ENCODE data around the gene BMPR1A.

The BMPR1A gene

DNA sequence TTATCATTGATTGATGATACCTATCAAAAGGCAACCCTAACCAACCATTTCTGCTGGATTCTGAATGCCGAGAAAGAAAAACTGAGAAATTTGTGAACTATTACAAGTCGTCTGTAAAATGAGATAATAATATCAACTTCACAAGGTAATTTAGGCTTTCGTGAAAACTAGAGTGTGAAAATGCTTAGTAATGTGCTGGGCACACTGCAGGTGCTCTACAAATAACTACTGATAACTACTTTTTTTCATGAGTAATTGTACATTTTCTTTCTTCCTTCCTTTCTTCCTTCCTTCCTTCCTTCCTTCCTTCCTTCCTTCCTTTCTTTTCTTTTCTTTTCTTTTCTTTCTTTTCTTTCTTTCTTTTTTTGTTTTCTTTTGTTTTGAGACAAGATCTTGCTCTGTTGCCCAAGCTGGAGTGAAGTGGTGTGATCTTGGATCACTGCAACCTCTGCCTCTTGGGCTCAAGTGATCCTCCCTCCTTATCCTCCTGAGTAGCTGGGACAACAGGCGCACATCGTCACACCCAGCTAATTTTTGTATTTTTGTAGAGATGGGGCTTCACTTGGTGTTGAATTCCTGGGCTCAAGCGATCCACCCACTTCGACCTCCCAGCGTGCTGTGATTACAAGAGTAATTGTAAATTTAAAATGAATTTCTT lies 42.9 kb downstream of the BMPR1A start:
- no peak for DNase-seq (ENCODE audit: low read depth in 1 of 2, low spot score in 1 of 2)

GRCh38 chr10:86801995-86802394 lies 45.6 kb downstream of the BMPR1A start:
- DNase-seq (ENCODE audit: low read depth in 1 of 2, low spot score in 1 of 2), result no peak

- DNase-seq (ENCODE audit: low read depth in 1 of 2, low spot score in 1 of 2), result no peak
These were observed 46.2 kb downstream of the BMPR1A start for GRCh38 chr10:86802473-86803108.

GRCh38 chr10:86803156-86803555 lies 46.7 kb downstream of the BMPR1A start:
- DNase-seq (ENCODE audit: low read depth in 1 of 2, low spot score in 1 of 2), result no peak

- DNase-seq (ENCODE audit: low read depth in 1 of 2, low spot score in 1 of 2), result no peak
These were observed 48.4 kb downstream of the BMPR1A start for GRCh38 chr10:86804805-86805204.

- DNase-seq (ENCODE audit: low read depth in 1 of 2, low spot score in 1 of 2), result no peak
These were observed 56.7 kb downstream of the BMPR1A start for GRCh38 chr10:86813101-86813500.

DNA sequence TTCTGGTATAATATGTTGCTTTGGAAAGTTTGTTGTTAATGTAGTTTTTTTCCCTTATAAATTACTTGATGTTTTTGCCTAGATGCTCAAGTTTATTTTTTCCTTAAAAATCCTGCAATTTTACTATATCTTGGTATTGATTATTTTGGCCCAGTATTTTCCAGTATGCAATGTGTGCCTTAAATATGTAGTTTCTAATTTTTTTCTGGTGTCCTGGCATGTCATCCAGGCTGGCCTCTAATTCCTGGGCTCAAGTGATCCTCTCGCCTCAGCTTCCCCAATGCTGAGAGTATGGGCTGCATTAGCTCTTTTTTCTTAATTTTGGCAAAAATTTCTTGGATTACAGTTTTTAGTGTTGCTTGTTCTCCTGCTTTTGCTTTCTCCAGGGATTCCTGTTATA lies 57.6 kb downstream of the BMPR1A start:
- no peak for DNase-seq (ENCODE audit: low read depth in 1 of 2, low spot score in 1 of 2)

GRCh38 chr10:86815035-86815617 lies 58.7 kb downstream of the BMPR1A start:
- DNase-seq (ENCODE audit: low read depth in 1 of 2, low spot score in 1 of 2), result no peak

DNA sequence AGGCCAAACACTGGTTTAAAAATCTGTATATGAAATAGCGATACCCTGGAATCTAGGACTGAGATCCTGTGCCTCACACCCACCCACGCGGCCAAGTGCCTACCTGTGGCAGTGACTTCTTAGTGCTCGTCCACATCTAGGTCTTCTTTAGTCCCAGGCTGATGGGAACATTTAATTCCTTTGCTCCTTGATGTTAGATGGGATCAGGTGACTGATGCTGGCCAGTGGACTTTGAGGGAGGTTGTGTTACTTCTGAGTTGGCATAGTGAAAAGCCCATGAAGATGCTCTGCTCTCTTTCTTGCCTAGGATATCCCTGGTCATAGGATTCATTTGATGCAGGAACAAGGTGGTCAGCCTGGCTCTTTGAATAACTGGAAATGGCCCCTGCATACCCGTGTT lies 59.2 kb downstream of the BMPR1A start:
- DNase-seq (ENCODE audit: low read depth in 1 of 2, low spot score in 1 of 2), result no peak

DNA sequence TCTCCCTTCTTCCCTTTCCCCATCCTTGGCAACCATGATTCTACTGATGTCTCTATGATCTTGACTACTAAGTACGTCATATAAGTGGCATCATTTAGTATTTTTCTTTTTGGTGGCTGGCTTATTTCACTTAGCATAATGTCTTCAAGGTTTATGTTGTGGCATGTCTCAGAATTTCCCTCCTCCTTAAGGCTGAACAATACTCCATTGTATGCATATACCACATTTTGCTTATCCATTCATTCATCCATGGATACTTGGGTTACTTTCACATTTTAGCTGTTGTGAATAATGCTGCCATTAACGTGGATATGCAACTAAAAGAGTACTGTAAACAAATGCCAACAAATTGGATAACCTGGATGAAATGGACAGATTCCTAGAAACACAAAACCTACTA lies 60.8 kb downstream of the BMPR1A start:
- no peak for DNase-seq (ENCODE audit: low read depth in 1 of 2, low spot score in 1 of 2)

DNA sequence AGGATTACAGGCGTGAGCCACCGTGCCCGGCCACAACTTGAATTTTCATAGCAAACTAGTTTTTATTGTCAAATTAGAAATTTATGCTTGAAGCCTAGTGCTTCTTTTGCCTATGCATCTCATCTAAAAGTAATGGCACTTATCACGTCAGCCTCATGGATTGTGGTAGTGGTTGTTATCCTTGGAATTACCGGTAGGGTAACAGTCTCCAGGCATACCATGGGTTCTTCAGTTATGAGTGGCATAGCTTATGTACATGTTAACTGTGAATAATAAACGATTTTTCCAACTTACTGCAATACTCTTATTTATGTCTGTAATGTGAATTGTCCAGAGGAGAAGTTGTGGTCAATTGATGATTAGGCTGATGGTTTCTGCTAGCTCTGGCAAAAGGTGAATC lies 63.1 kb downstream of the BMPR1A start:
- DNase-seq (ENCODE audit: low read depth in 1 of 2, low spot score in 1 of 2), result no peak

DNA sequence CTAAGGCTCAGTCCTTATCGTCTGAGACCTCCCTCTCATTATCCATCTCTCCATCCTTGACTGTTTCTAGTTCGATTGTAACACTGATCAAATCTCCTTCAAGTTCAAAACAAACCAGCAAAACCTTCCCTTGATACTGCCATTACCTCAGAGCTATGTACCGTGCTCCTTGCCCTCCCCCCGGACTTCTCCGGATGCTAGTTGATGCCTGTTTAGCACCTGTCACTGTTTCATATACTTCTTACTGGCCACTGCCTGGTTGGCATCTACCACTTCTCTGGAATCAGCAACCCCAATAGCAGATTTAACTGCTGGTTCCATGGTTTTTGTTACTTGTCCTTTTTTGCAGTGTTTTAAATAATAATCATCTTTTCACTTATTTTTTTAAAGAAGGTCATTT lies 64.1 kb downstream of the BMPR1A start:
- no peak for DNase-seq (ENCODE audit: low read depth in 1 of 2, low spot score in 1 of 2)

- no peak for DNase-seq (ENCODE audit: low read depth in 1 of 2, low spot score in 1 of 2)
These were observed 65.1 kb downstream of the BMPR1A start for GRCh38 chr10:86821388-86821999.

GRCh38 chr10:86823565-86823964 lies 67.1 kb downstream of the BMPR1A start:
- DNase-seq (ENCODE audit: low read depth in 1 of 2, low spot score in 1 of 2), result no peak

DNA sequence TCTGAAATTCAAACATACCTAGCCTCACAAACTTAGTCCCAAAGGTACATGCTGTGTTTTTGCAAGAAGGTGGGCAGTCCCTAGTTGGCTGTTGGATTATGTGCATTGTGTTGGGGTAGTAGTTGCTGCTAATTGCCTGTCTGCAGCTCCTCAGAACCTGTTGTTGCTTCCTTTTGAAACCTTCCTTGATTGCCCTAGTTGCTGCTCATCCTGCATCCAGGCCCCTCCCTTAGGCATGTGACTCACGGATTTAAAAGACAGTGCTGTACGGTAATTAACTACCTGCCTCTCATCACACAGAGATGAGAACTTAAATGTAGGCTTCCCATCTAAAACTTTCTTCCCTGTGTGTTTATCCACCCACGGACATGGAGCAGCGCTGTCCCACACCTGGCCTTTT lies 67.7 kb downstream of the BMPR1A start:
- DNase-seq (ENCODE audit: low read depth in 1 of 2, low spot score in 1 of 2), result no peak

GRCh38 chr10:86825366-86825765 lies 68.9 kb downstream of the BMPR1A start:
- no peak for DNase-seq (ENCODE audit: low read depth in 1 of 2, low spot score in 1 of 2)

DNA sequence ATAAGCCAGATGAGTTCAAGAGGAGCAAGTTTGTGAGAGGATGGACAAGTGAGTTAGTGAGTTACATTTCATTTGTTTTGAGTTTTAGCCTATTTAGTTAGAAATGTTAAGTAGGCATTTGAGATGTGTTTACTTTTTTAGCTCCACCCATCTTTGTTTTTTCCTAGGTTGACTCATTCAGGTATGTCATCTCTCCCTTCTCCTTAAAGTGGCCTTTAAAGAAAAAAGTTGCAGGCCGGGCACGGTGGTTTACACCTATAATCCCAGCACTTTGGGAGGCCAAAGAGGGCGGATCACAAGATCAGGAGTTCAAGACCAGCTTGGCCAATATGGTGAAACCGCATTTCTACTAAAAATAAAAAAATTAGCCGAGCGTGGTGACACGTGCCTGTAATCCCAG lies 71.2 kb downstream of the BMPR1A start:
- no peak for DNase-seq (ENCODE audit: low read depth in 1 of 2, low spot score in 1 of 2)

GRCh38 chr10:86828145-86828544 lies 71.7 kb downstream of the BMPR1A start:
- no peak for DNase-seq (ENCODE audit: low read depth in 1 of 2, low spot score in 1 of 2)

DNA sequence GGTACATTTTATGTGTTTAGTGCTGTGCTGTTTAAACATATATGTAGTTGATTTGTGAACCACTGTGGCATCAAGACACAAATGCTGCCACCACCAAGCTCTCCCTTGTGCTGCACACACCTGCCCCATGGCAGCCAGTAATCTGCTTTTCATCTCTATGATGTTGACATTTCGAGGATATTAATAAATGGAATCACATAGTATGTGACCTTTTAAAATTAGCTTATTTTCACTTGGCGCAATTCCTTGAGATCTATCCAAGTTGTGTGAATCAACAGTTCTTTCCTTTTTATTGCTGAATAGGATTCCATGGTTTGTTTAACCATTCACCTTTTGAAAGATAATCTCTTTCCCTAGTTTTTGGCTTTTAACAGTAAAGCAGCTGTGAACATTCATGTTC lies 73.1 kb downstream of the BMPR1A start:
- no peak for DNase-seq (ENCODE audit: low read depth in 1 of 2, low spot score in 1 of 2)

- no peak for DNase-seq (ENCODE audit: low read depth in 1 of 2, low spot score in 1 of 2)
These were observed 73.7 kb downstream of the BMPR1A start for GRCh38 chr10:86830043-86830591.

- no peak for DNase-seq (ENCODE audit: low read depth in 1 of 2, low spot score in 1 of 2)
These were observed 77.5 kb downstream of the BMPR1A start for GRCh38 chr10:86833969-86834368.

DNA sequence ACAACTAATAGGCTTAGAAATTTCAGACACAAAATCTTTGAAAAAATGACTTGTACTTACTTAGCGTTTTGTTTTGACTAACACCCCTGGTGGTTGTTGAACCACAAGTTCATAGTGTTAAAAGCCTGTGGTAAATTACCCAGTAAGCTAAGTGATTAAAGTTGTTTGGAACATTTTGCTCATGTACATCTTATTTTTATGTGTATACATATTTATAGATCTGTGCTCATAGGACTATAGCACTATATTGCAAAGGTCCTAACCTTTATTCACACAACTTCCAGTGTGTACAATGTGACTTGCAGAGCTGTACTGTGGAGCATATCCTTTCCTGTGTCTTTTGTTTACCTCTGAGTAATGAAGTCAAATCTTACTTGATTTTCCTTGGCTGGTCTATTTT lies 79.6 kb downstream of the BMPR1A start:
- DNase-seq (ENCODE audit: low read depth in 1 of 2, low spot score in 1 of 2), result no peak
